Activated naive CD8-positive, alpha-beta T cell treated with anti-CD3 and anti-CD28 coated beads for 36 hours (primary cell): ENCODE data around the gene AGRP. TPM values are rescaled to one million over a fixed set of nuclear protein-coding genes. Genes with fewer than 3 reads are reported as not detected.

Experiments
- DNase-seq: peaks from one replicate; pipeline ENCODE4 v3.0.0; 2021
- H3K27ac Mint-ChIP-seq: one replicate; pipeline ENCODE4 v1.8.0; 2022; ENCODE audit warnings: mild to moderate bottlenecking, moderate library complexity, mixed read lengths
- H3K27me3 Mint-ChIP-seq: one replicate; pipeline ENCODE4 v1.8.0; 2022; ENCODE audit warnings: mild to moderate bottlenecking, mixed read lengths
- H3K36me3 Mint-ChIP-seq: one replicate; pipeline ENCODE4 v1.8.0; 2021; ENCODE audit warnings: mild to moderate bottlenecking, mixed read lengths
- H3K4me1 Mint-ChIP-seq: one replicate; pipeline ENCODE4 v1.8.0; 2021; ENCODE audit warnings: mixed read lengths
- H3K4me3 Mint-ChIP-seq: one replicate; pipeline ENCODE4 v1.8.0; 2022; ENCODE audit warnings: mild to moderate bottlenecking, moderate library complexity, mixed read lengths
- H3K9me3 Mint-ChIP-seq: one replicate; pipeline ENCODE4 v1.8.0; 2022; ENCODE audit warnings: mixed read lengths
- total RNA-seq, 2 experiments: library from RNA; stranded (reverse); gene quantifications; one replicate each; pipeline ENCODE4 v1.2.3, GENCODE V29; 2021

The AGRP gene
- total RNA-seq, 2 experiments from 2014 or later, result 0.40 TPM; not detected in 1

GRCh38 chr16:67445913-67446907 lies 37.1 kb downstream of the AGRP start:
- DNase-seq, result no peak
- H3K4me3 Mint-ChIP-seq, result no peak overlapping the region
- H3K36me3 Mint-ChIP-seq, result no peaks in the 10 kb centered on the region
- no peaks in the 10 kb centered on the region for H3K4me1 Mint-ChIP-seq
- no peak overlapping the region for H3K27ac Mint-ChIP-seq
- H3K9me3 Mint-ChIP-seq, result no peaks in the 10 kb centered on the region
- no peaks in the 10 kb centered on the region for H3K27me3 Mint-ChIP-seq

GRCh38 chr16:67445441-67445912 lies 37.9 kb downstream of the AGRP start:
- no peaks in the 10 kb centered on the region for H3K27me3 Mint-ChIP-seq
- no peaks in the 10 kb centered on the region for H3K9me3 Mint-ChIP-seq
- no peaks in the 10 kb centered on the region for H3K4me1 Mint-ChIP-seq
- H3K27ac Mint-ChIP-seq, result peak overlapping the region; percentile 38
- H3K36me3 Mint-ChIP-seq, result no peaks in the 10 kb centered on the region
- no peak for DNase-seq
- H3K4me3 Mint-ChIP-seq, result no peak overlapping the region

GRCh38 chr16:67445126-67445426 lies 38.3 kb downstream of the AGRP start:
- Mint-ChIP-seq H3K4me3 (no peak overlapping the region), H3K9me3 (no peaks in the 10 kb centered on the region), H3K4me1 (no peaks in the 10 kb centered on the region), H3K27ac (no peak overlapping the region), H3K36me3 (no peaks in the 10 kb centered on the region), H3K27me3 (no peaks in the 10 kb centered on the region)
- no peak for DNase-seq

DNA sequence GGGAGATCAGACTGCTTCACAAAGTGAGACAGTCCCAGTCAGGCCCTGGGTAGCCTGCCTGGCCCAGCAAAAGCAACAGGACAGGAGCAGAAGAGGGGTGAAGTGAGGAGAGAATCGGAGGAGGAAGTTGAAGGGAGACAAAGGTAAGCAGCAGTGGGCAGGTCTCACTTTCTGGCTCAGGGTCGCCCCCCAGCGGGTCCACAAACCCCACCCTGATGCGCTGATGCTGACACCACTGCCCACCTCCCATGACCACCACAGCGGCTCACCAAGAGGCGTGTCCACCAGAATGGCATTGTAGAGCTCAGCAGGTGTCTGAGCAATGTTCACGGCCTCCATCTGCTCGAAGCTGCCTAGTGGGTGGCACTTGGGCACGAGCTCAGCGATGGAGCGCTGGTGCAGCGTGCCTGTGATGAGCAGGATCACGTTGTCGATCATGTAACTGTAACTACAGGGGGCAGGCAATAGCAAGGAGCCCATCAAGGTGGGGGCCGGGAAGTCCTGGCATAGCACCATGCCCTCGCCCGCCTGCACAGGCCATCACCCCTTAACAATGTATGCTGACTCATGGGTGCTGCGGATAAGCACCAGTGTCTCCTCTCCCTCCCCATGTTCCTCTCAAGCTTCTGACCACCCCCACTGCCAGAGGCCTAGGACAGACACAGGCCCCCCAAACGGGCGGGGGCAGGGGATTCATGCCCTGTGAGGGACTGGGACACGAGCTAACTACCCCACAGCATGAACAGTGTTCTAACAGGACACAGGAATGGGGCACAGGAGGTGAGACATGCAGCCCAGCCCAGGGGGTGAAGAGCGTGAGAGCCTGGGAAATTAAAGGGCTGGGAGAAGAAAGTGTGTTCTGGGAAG lies 38.9 kb downstream of the AGRP start:
- H3K9me3 Mint-ChIP-seq, result no peaks in the 10 kb centered on the region
- H3K36me3 Mint-ChIP-seq, result peaks cover 1% of the 10 kb centered on the region
- H3K27me3 Mint-ChIP-seq, result no peaks in the 10 kb centered on the region
- H3K27ac Mint-ChIP-seq, result no peak overlapping the region
- H3K4me1 Mint-ChIP-seq, result no peaks in the 10 kb centered on the region
- H3K4me3 Mint-ChIP-seq, result no peak overlapping the region
- DNase-seq, result no peak

- peaks cover 4% of the 10 kb centered on the region for H3K36me3 Mint-ChIP-seq
- no peak overlapping the region for H3K4me3 Mint-ChIP-seq
- no peaks in the 10 kb centered on the region for H3K4me1 Mint-ChIP-seq
- H3K27me3 Mint-ChIP-seq, result no peaks in the 10 kb centered on the region
- no peaks in the 10 kb centered on the region for H3K9me3 Mint-ChIP-seq
- H3K27ac Mint-ChIP-seq, result no peak overlapping the region
- DNase-seq, result no peak
Observed at GRCh38 chr16:67443265-67443664, 40.1 kb downstream of the AGRP start.

GRCh38 chr16:67442581-67443255 lies 40.6 kb downstream of the AGRP start:
- Mint-ChIP-seq H3K4me3 (no peak overlapping the region), H3K36me3 (peaks cover 4% of the 10 kb centered on the region), H3K9me3 (no peaks in the 10 kb centered on the region), H3K27me3 (no peaks in the 10 kb centered on the region), H3K27ac (no peak overlapping the region), H3K4me1 (peaks cover 3% of the 10 kb centered on the region)
- no peak for DNase-seq

DNA sequence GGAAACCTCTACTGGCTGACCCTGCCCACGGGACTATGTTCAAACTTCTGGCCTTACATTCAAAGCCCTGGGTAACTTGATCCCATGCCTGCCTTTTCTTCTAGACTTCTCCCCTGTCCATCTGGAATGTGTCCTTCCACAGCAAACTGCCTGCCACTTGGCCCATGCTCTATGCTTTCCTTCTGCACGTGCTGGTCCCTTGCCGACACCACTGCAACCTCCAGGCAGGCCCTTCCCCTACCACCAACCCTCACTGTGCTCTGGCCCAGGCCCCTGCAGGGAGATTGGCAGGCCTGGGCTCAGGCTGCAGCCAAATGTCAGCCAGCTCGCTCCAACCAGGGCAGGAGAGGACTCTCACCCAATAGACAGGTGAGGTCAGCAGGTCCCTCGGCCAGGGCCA lies 41.4 kb downstream of the AGRP start:
- H3K4me3 Mint-ChIP-seq, result no peak overlapping the region
- H3K9me3 Mint-ChIP-seq, result no peaks in the 10 kb centered on the region
- peaks cover 6% of the 10 kb centered on the region for H3K36me3 Mint-ChIP-seq
- no peaks in the 10 kb centered on the region for H3K27me3 Mint-ChIP-seq
- DNase-seq, result no peak
- H3K27ac Mint-ChIP-seq, result no peak overlapping the region
- peaks cover 5% of the 10 kb centered on the region for H3K4me1 Mint-ChIP-seq

- Mint-ChIP-seq H3K4me3 (no peak overlapping the region), H3K36me3 (peaks cover 6% of the 10 kb centered on the region), H3K27me3 (no peaks in the 10 kb centered on the region), H3K27ac (no peak overlapping the region), H3K4me1 (peaks cover 5% of the 10 kb centered on the region), H3K9me3 (no peaks in the 10 kb centered on the region)
- no peak for DNase-seq
Observed at GRCh38 chr16:67441271-67441753, 42.0 kb downstream of the AGRP start.

GRCh38 chr16:67438824-67439393 lies 44.4 kb downstream of the AGRP start:
- Mint-ChIP-seq H3K4me3 (no peak overlapping the region), H3K9me3 (no peaks in the 10 kb centered on the region)

DNA sequence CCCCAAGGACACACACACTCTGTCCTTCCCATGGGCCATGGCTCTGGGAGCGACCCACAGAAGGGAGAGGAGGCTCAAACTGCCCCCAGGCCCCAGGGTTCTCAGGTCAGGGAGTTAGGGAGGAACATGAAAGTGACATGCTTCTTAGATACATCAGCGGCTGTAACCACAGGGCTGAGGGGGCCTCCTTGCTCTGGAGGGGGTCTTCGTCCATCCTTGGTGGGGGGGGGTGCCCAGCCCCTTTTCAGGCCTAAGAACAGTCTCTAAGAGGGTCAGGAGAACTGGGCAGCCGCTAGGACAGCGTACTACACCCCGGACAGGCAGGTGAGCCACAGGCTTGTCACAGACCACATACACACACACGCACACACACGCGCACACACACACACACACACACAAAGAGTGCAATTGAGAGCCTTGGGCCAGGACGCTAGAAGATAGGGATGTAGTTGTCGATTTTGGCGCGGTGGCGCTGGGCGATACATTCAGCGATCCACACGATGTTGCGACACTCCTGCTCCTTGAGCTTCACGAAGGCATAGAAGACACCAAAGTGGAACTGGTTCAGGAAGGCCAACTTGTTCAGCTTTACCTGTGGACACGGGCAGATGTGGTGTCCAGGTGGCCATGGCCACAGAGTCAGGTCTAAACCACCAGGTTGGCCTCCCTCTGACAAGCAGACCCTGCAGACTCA lies 45.1 kb downstream of the AGRP start:
- DNase-seq, result no peak
- Mint-ChIP-seq H3K27ac (no peak overlapping the region), H3K27me3 (no peaks in the 10 kb centered on the region), H3K4me3 (no peak overlapping the region), H3K36me3 (peaks cover 6% of the 10 kb centered on the region), H3K9me3 (no peaks in the 10 kb centered on the region), H3K4me1 (peaks cover 5% of the 10 kb centered on the region)

More at GRCh38 chr16:67438824-67439393, 44.4 kb downstream of the AGRP start:
- H3K36me3 Mint-ChIP-seq, result peaks cover 6% of the 10 kb centered on the region
- H3K4me1 Mint-ChIP-seq, result peaks cover 5% of the 10 kb centered on the region
- DNase-seq, result no peak
- H3K27ac Mint-ChIP-seq, result no peak overlapping the region
- no peaks in the 10 kb centered on the region for H3K27me3 Mint-ChIP-seq

DNA sequence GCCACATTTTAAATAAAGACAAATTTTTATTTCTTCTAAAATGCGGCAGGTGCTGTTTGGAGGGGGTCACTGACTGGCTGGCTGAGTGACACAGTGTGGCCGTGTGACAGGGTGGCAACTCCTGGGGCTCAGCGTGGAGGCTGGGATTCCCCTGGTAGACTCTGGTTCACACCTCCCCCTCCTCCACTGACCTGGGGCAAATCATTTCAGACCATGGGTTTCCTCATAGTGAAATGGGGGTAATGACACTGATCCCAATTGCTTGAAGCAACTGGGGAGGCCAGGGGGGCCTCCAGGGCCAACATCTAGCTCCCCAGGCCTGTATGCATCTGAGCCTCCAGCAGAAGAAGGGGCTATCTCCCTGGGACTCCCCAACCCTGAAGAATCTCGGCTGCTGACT lies 45.8 kb downstream of the AGRP start:
- Mint-ChIP-seq H3K4me1 (peaks cover 5% of the 10 kb centered on the region), H3K36me3 (peaks cover 6% of the 10 kb centered on the region), H3K27ac (no peak overlapping the region), H3K27me3 (peaks cover 2% of the 10 kb centered on the region), H3K4me3 (no peak overlapping the region), H3K9me3 (no peaks in the 10 kb centered on the region)
- no peak for DNase-seq

DNA sequence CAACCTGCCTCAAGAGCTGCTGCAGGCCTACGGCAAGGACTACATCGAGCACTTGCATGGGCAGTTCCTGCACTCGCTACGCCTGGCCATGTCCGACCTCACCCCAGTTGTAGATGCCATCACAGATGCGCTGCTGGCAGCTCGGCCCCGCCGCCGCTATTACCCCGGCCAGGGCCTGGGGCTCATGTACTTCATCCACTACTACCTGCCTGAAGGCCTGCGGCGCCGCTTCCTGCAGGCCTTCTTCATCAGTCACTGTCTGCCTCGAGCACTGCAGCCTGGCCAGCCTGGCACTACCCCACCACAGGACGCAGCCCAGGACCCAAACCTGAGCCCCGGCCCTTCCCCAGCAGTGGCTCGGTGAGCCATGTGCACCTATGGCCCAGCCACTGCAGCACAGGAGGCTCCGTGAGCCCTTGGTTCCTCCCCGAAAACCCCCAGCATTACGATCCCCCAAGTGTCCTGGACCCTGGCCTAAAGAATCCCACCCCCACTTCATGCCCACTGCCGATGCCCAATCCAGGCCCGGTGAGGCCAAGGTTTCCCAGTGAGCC lies 46.6 kb downstream of the AGRP start:
- Mint-ChIP-seq H3K9me3 (no peaks in the 10 kb centered on the region), H3K27ac (no peak overlapping the region), H3K4me1 (peaks cover 8% of the 10 kb centered on the region), H3K36me3 (peaks cover 6% of the 10 kb centered on the region), H3K27me3 (peaks cover 9% of the 10 kb centered on the region), H3K4me3 (no peak overlapping the region)
- DNase-seq, result no peak

DNA sequence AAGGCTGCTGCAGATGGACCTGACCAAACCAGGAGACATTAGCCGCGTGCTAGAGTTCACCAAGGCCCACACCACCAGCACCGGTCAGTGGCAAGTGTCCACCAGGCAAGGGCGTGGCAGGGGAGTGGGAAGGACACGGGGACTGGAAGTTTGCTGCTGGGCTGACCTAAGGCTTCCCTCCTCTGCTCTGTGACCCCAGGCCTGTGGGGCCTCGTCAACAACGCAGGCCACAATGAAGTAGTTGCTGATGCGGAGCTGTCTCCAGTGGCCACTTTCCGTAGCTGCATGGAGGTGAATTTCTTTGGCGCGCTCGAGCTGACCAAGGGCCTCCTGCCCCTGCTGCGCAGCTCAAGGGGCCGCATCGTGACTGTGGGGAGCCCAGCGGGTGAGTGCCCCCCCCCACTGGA lies 47.6 kb downstream of the AGRP start:
- no peaks in the 10 kb centered on the region for H3K9me3 Mint-ChIP-seq

More for the DNA sequence above, 47.6 kb downstream of the AGRP start:
- Mint-ChIP-seq H3K4me1 (peaks cover 11% of the 10 kb centered on the region), H3K36me3 (peaks cover 6% of the 10 kb centered on the region), H3K4me3 (no peak overlapping the region), H3K27ac (no peak overlapping the region), H3K27me3 (peaks cover 13% of the 10 kb centered on the region)
- no peak for DNase-seq
